ENCODE results near the gene IGFBP7.

Gene IGFBP7

GRCh38 chr4:57034520-57034919 lies 75.7 kb downstream of the IGFBP7 start:
- DNase-seq: no peak

DNA sequence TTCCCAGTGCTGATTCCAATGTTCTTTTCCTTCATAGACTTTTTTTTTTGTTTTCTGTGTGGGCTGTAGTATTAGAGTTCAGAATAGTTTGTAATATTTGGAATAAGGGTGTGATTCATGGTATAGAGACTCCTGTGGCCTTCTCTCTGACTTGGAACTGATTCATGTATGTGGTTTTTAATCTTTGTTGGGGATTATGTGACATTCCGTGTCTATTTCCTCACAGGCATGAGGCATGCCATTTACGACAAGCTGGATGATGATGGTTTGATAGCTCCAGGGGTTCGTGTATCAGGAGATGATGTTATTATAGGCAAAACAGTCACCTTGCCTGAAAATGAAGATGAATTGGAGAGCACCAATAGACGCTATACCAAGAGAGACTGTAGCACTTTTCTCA lies 87.1 kb downstream of the IGFBP7 start:
- no peak for DNase-seq

- DNase-seq: no peak
These were observed 89.6 kb downstream of the IGFBP7 start for GRCh38 chr4:57020467-57021101.

- DNase-seq: no peak
These were observed 91.2 kb downstream of the IGFBP7 start for GRCh38 chr4:57018980-57019379.

- no peak for DNase-seq
These were observed 96.6 kb downstream of the IGFBP7 start for GRCh38 chr4:57013543-57014120.

- DNase-seq: no peak
These were observed 110.4 kb downstream of the IGFBP7 start for GRCh38 chr4:56999751-57000150.

- DNase-seq: no peak
These were observed 114.7 kb downstream of the IGFBP7 start for GRCh38 chr4:56995525-56995924.

GRCh38 chr4:56990109-56990905 lies 119.9 kb downstream of the IGFBP7 start:
- no peak for DNase-seq

- DNase-seq: no peak
These were observed 123.2 kb downstream of the IGFBP7 start for GRCh38 chr4:56986952-56987351.

DNA sequence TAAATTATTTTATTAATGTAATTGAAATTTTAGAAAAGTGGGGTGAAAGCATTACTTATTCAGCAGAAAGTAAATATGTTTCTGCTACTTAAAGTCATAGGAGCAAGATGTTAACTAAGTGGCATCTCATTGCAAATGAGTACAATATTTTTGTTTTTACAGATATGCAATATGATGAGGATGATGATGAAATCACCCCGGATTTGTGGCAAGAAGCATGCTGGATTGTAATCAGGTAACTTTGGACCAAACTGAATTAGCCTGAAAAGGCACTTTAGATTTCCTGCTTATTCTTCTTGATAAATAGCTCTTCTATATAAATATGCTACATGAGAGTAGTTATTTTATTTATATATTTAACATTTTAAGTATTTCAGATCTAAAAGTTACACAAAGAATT lies 124.0 kb downstream of the IGFBP7 start:
- no peak for DNase-seq

- DNase-seq: no peak
These were observed 128.4 kb downstream of the IGFBP7 start for GRCh38 chr4:56981795-56982201.

Data from NCI-H146 (cell line).